HepG2 (cell line): ENCODE data around the gene THAP2. TPM values are rescaled to one million over a fixed set of nuclear protein-coding genes. Genes with fewer than 3 reads are reported as not detected.

Experiments used
- BHLHE40 ChIP-seq: IDR thresholded peaks from 2 replicates; pipeline ENCODE4 v1.6.1; 2011; ENCODE audit warnings: low read length, improper control_type of control experiment
- CCAR2 ChIP-seq: fragments of 200-400 bp; formaldehyde crosslinking; optimal IDR thresholded peaks from 2 replicates; pipeline ENCODE3; 2018; ENCODE audit warnings: low read depth, mild to moderate bottlenecking, low read length, moderate library complexity
- FOXP1 ChIP-seq, 2 experiments: fragments of 450-650 bp in 1 of 2; IDR thresholded peaks; 2 replicates each; pipeline ENCODE4 v1.6.1; 2017 to 2018; ENCODE audit warnings: antibody characterized with exemption in 1 of 2
- GTF2F1 ChIP-seq: fragments of 150-350 bp; IDR thresholded peaks from 2 replicates; pipeline ENCODE4 v1.6.1; 2014; ENCODE audit warnings: low read length
- KAT7 ChIP-seq: IDR thresholded peaks from 2 replicates; pipeline ENCODE4 v1.6.1; 2018; ENCODE audit warnings: borderline replicate concordance, missing compliant biosample characterization
- MLLT10 ChIP-seq: sonication (generic); formaldehyde crosslinking; IDR thresholded peaks from 2 replicates; pipeline ENCODE4 v1.4.0; 2020; ENCODE audit warnings: missing genetic modification reagents
- MTA1 ChIP-seq: sonication (generic); formaldehyde crosslinking; IDR thresholded peaks from 2 replicates; pipeline ENCODE4 v1.4.0; 2020; ENCODE audit warnings: missing genetic modification reagents, mild to moderate bottlenecking, borderline replicate concordance
- NKX3-1 ChIP-seq: sonication (generic); formaldehyde crosslinking; IDR thresholded peaks from 2 replicates; pipeline ENCODE4 v1.5.0; 2020; ENCODE audit warnings: missing genetic modification reagents
- ONECUT2 ChIP-seq: sonication (generic); formaldehyde crosslinking; IDR thresholded peaks from 2 replicates; pipeline ENCODE4 v1.4.0; 2020; ENCODE audit warnings: missing genetic modification reagents
- SMAD9 ChIP-seq: sonication (generic); formaldehyde crosslinking; IDR thresholded peaks from 2 replicates; pipeline ENCODE4 v1.5.1; 2020; ENCODE audit warnings: mild to moderate bottlenecking, missing genetic modification reagents
- TMF1 ChIP-seq: sonication (generic); formaldehyde crosslinking; IDR thresholded peaks from 2 replicates; pipeline ENCODE4 v1.8.1; 2022; ENCODE audit warnings: low read depth, missing genetic modification reagents
- XRCC5 ChIP-seq: fragments of 200-400 bp; formaldehyde crosslinking; optimal IDR thresholded peaks from 2 replicates; pipeline ENCODE3; 2017; ENCODE audit warnings: mild to moderate bottlenecking, low read length
- ZNF274 ChIP-seq: sonication (generic); formaldehyde crosslinking; IDR thresholded peaks from 2 replicates; pipeline ENCODE4 v1.5.1; 2020; ENCODE audit warnings: mild to moderate bottlenecking, missing genetic modification reagents
- ZNF546 ChIP-seq: sonication (generic); formaldehyde crosslinking; conservative IDR thresholded peaks from 2 replicates; pipeline ENCODE4 v1.8.1; 2023; ENCODE audit warnings: mild to moderate bottlenecking, missing genetic modification reagents
- polyA plus RNA-seq, 8 experiments: library from polyadenylated mRNA; depleted of rRNA in 3 of 8; stranded (reverse) in 7 of 8; unstranded in 1 of 8; fragments of >200 nt; fragmentation: Illumina TruSeq in 4 of 8; extraction: Trizol in 4 of 8; gene quantifications; 2 replicates each; pipeline versions ENCODE4 v1.2.1 to v1.2.3, GENCODE V29; 2011 to 2016; ENCODE audit warnings: low read depth in 4 of 8, missing spikeins in 1 of 8, mixed read lengths in 1 of 8; ENCODE audit not compliant: insufficient read depth in 1 of 8
- total RNA-seq, 5 experiments: library from RNA; depleted of rRNA; stranded (reverse); fragments of >200 nt; fragmentation: Illumina TruSeq; extraction: Trizol; gene quantifications; 2 replicates each; pipeline ENCODE4 v1.2.3, GENCODE V29; 2016; ENCODE audit warnings: low read depth in 1 of 5
- TF ChIP-seq, protein P1 (sequence below): sonication (generic); formaldehyde crosslinking; conservative IDR thresholded peaks from 2 replicates; pipeline ENCODE4 v1.4.0; 2020; ENCODE audit warnings: missing genetic modification reagents
- TF ChIP-seq, protein P2 (sequence below): IDR thresholded peaks from 2 replicates; pipeline ENCODE4 v1.4.0; 2020; ENCODE audit warnings: mild to moderate bottlenecking, missing genetic modification reagents
- TF ChIP-seq, protein P3 (sequence below), 2 experiments: sonication (generic) in 1 of 2; formaldehyde crosslinking in 1 of 2; IDR thresholded peaks; 2 replicates each; pipeline versions ENCODE4 v1.4.0 to v1.6.1; 2016 to 2020; ENCODE audit warnings: borderline replicate concordance in 1 of 2, low read depth in 1 of 2, mild to moderate bottlenecking in 1 of 2, missing genetic modification reagents in 1 of 2
- TF ChIP-seq, protein P4 (sequence below): IDR thresholded peaks from 2 replicates; pipeline ENCODE4 v1.6.1; 2016; ENCODE audit warnings: missing genetic modification reagents, missing compliant biosample characterization
- TF ChIP-seq, protein P5 (sequence below): sonication (generic); formaldehyde crosslinking; IDR thresholded peaks from 2 replicates; pipeline ENCODE4 v1.8.1; 2023; ENCODE audit warnings: mild to moderate bottlenecking, moderate library complexity, missing genetic modification reagents

Gene THAP2
- total and polyA plus RNA-seq, 2 of the 13 experiments (the other 11 are each of a cell fraction or from before 2014, with no cell fraction given) = 5.2 to 6.2 TPM

DNA sequence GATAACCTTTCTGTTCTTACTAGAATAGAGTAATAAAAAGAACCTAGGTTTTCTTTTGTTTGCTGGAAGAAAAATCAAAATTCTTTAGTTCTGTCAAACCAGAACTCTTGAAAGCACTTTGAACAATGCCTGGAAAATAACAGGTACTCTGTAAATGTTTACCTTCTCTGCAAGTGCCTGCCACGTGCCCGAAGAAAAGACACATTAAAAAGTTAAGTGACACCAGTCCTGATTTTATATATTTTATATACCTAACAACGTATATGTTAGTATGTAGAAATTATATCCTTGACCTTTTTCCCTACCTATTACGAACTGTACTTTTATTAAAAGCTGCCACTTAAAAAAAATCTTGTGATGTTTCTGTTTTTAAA lies 976 bp downstream of the THAP2 start (continued):
- TF ChIP-seq ZNF546 = no peak
- TF ChIP-seq XRCC5 = no peak
- TF ChIP-seq MLLT10 (CRISPR knock-in tag) = no peak
- no peak for TF ChIP-seq GTF2F1
- TF ChIP-seq, protein P1, sequence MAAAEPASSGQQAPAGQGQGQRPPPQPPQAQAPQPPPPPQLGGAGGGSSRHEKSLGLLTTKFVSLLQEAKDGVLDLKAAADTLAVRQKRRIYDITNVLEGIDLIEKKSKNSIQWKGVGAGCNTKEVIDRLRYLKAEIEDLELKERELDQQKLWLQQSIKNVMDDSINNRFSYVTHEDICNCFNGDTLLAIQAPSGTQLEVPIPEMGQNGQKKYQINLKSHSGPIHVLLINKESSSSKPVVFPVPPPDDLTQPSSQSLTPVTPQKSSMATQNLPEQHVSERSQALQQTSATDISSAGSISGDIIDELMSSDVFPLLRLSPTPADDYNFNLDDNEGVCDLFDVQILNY (CRISPR knock-in tag) = no peak
- no peak for TF ChIP-seq NKX3-1
- TF ChIP-seq, protein P2, sequence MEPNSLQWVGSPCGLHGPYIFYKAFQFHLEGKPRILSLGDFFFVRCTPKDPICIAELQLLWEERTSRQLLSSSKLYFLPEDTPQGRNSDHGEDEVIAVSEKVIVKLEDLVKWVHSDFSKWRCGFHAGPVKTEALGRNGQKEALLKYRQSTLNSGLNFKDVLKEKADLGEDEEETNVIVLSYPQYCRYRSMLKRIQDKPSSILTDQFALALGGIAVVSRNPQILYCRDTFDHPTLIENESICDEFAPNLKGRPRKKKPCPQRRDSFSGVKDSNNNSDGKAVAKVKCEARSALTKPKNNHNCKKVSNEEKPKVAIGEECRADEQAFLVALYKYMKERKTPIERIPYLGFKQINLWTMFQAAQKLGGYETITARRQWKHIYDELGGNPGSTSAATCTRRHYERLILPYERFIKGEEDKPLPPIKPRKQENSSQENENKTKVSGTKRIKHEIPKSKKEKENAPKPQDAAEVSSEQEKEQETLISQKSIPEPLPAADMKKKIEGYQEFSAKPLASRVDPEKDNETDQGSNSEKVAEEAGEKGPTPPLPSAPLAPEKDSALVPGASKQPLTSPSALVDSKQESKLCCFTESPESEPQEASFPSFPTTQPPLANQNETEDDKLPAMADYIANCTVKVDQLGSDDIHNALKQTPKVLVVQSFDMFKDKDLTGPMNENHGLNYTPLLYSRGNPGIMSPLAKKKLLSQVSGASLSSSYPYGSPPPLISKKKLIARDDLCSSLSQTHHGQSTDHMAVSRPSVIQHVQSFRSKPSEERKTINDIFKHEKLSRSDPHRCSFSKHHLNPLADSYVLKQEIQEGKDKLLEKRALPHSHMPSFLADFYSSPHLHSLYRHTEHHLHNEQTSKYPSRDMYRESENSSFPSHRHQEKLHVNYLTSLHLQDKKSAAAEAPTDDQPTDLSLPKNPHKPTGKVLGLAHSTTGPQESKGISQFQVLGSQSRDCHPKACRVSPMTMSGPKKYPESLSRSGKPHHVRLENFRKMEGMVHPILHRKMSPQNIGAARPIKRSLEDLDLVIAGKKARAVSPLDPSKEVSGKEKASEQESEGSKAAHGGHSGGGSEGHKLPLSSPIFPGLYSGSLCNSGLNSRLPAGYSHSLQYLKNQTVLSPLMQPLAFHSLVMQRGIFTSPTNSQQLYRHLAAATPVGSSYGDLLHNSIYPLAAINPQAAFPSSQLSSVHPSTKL (CRISPR knock-in tag) = 0 out of 2 replicates have a peak, but pooled peaks have one; percentile 38
- no peak for TF ChIP-seq TMF1 (CRISPR knock-in tag)
- no peak for TF ChIP-seq FOXP1 (IDR thresholded peaks at IDR 0.05)
- TF ChIP-seq FOXP1 (CRISPR knock-in tag; IDR thresholded peaks at IDR 0.05) = no peak
- no peak for TF ChIP-seq KAT7 (CRISPR knock-in tag)
- TF ChIP-seq BHLHE40 = peak; percentile 64; the same call in 1 of the 2 replicates
- TF ChIP-seq ZNF274 = no peak
- no peak for TF ChIP-seq SMAD9 (CRISPR knock-in tag)
- TF ChIP-seq, protein P3, sequence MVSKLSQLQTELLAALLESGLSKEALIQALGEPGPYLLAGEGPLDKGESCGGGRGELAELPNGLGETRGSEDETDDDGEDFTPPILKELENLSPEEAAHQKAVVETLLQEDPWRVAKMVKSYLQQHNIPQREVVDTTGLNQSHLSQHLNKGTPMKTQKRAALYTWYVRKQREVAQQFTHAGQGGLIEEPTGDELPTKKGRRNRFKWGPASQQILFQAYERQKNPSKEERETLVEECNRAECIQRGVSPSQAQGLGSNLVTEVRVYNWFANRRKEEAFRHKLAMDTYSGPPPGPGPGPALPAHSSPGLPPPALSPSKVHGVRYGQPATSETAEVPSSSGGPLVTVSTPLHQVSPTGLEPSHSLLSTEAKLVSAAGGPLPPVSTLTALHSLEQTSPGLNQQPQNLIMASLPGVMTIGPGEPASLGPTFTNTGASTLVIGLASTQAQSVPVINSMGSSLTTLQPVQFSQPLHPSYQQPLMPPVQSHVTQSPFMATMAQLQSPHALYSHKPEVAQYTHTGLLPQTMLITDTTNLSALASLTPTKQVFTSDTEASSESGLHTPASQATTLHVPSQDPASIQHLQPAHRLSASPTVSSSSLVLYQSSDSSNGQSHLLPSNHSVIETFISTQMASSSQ (IDR thresholded peaks at IDR 0.05; ENCODE audit: low read depth) = no peak
- TF ChIP-seq, protein P3 (CRISPR knock-in tag; IDR thresholded peaks at IDR 0.05; ENCODE audit: borderline replicate concordance) = no peak
- no peak for TF ChIP-seq ONECUT2 (CRISPR knock-in tag)
- no peak for TF ChIP-seq CCAR2
- no peak for TF ChIP-seq MTA1 (CRISPR knock-in tag)
- TF ChIP-seq, protein P4, sequence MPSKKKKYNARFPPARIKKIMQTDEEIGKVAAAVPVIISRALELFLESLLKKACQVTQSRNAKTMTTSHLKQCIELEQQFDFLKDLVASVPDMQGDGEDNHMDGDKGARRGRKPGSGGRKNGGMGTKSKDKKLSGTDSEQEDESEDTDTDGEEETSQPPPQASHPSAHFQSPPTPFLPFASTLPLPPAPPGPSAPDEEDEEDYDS (CRISPR knock-in tag) = no peak
- TF ChIP-seq, protein P5, sequence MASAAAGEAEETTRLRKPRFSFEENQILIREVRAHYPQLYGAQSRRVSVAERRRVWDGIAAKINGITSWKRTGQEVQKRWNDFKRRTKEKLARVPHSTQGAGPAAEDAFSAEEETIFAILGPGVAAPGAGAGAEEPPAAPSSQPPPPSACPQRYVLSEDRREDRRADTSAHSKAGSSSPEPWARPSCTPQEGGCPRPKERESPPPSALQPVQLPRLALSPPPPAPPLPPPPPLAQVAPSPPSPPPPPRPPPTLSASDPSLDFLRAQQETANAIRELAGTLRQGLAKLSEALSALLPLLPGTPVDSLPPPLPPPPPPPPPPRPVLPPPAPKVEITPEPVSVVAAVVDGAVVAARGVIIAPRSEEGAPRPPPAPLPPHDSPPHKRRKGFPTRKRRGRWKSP = no peak
